OCI-M1 (cell line): ENCODE data around the gene KCNMB4.

Experiments
- DNase-seq: peaks from one replicate; lab custom pipeline; 2025; lab: John Stamatoyannopoulos, UW

KCNMB4 gene

DNA sequence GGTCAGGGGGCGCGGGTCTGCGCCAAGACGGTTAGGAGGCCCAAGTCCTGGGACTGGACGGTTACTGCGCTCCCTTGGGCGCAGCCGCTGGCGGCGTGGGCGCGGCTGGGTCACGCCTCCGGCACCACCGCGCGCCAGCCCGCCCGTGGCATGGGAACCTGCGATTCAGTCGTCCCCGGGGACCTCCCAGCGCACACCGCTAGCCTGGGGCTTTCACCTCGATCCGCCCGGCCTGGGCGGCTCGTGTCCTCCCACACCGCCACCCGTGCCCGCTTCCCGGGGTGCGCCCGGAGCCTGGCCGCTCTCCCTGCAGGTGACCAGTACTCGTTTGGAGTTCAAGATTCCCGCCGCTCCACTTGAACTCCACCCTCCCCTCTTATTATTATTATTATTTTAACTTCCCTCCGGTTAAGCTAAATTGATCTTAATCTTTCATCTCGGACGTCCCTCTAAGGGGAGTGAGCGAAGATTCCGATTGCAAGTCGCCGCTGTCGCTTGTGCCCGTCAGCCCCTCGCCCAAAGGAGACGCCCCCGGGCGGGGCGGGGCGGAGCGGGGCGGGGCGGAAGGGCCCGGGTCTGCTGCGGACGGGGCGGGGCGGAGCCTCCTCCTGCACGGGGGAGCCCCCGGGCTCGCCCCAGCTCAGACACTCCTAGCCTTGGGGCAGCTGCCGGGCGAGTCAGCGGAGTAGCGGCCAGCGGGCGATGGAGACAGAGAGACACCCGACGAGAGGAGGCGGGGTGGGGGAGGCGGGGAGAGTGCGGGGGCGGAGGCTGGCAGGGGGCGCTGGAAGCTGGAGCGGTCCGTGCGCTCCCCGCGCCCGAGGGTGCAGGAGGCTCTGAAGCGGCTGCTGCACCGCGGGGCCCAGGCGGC, at the start of gene KCNMB4:
TSS of gene KCNMB4 (plus strand) at position 643 of the 871 bp plus-strand sequence. CDS start 445 bp downstream, outside the sequence.
- peak; percentile 56 for DNase-seq

DNA sequence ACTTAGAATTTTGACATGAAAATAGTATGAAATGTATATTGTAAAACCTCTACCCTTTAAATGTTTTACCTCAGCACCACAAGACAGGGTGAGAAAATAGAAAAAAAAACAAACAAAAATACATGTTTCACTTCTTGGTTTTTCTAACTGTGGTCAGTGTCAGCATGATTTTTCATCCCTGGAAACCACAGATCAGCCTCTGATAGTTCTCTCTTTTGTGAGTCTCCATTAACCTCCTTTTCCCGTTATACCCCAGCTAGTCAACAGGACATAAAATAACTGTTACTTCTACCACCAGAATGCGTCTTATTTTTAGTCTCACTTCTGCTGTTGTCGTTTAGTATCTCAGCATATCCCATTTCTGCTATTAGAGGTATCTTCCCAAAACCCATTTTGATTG, 48.3 kb upstream of the KCNMB4 start:
- DNase-seq = peak; percentile 81

GRCh38 chr12:70319605-70320004, 46.5 kb upstream of the KCNMB4 start:
- DNase-seq = no peak

GRCh38 chr12:70321191-70321590, 44.9 kb upstream of the KCNMB4 start:
- no peak for DNase-seq

DNA sequence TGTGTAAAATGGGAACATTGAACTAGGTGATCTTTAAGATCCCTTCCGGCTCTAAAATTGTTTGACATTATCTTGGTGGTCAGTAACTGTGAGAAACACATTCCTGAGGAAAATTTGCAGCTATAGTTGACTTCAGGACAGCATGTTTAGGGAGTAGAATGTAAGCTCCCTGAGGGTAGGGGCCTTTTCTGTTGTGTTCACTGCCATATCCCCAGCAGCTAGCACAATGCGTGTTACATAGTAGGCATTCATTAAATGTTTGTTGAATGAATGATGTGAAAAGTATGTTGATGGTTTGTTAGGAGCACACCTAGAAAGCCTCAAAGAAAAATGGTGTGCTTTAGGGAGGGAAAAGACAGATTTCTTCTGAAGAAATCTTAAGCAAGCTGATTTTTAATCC, 38.5 kb upstream of the KCNMB4 start:
- DNase-seq = no peak

DNA sequence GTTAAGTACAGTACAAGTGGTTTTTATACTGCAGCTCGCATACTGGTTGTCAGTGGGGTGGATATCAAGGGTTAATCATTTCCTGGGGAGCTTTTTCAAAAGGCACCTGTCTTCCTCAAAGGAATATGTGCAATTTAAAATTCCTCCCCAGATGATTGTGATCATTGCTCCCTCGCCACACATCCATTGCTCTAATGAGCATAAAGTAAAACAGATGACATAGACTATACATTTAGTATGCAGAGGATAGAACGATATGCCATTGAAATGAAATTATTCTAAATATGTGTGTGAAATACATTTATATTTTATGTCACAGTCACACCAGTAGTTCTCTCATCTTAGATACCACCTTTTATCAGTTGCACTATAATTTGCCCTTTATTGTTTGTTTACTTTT, 36.4 kb upstream of the KCNMB4 start:
- DNase-seq = no peak

DNA sequence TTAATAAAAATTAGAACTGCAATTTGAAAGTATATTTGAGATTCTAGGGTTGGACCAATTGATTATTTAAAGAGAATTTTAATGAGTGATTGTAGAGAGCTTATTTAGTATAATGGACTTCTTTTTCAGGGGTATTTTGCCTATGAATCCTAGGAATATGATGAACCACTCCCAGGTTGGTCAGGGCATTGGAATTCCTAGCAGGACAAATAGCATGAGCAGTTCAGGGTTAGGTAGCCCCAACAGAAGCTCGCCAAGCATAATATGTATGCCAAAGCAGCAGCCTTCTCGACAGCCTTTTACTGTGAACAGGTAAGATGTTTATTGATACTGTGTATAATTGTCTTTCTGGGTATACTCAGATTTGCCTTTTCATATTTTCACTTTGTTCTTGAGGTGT, 35.9 kb upstream of the KCNMB4 start:
- no peak for DNase-seq

DNA sequence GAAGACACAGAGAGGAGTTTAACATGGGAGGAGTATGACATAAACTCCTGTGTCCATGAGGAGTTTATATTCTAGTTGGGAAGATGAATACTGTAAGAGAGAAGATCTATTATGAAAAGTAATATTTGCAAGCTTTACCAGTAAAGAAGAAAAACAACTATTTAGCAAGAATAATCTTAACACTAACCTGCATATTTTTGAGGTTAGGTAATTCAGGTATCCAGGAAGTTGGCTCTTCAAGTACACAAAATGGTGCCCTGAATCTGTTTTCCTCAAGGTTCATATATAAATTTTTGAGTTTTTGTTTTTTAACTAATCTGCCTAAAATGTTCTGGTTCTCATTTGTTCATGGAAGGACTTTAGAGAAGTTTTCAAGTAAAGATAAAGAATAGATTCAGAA, 33.9 kb upstream of the KCNMB4 start:
- no peak for DNase-seq

- no peak for DNase-seq
Measured at GRCh38 chr12:70334742-70335141, 31.3 kb upstream of the KCNMB4 start.

GRCh38 chr12:70338531-70338930, 27.6 kb upstream of the KCNMB4 start:
- no peak for DNase-seq

DNA sequence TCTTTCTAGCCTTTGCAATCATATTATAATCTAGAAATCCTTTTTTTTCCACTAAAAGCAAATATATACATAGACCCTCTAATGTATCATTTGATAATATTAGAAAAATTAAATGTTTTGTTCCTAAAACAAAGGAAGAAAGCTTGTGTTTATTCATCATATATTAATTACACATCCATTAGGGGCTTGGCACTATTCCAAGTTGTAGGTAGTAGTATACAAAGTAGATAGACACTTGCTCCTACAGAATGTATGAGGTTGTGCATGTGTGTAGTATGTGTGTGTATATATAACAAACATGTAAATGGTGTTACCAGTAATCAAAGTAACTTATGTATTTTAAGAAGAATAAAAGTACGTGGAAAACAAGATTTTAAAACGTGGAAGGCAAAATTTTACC, 15.0 kb upstream of the KCNMB4 start:
- no peak for DNase-seq

GRCh38 chr12:70353780-70354660, 12.1 kb upstream of the KCNMB4 start:
- peak; percentile 15 for DNase-seq

- no peak for DNase-seq
Measured at GRCh38 chr12:70354787-70355186, 11.3 kb upstream of the KCNMB4 start.

- no peak for DNase-seq
Measured at GRCh38 chr12:70355972-70356371, 10.1 kb upstream of the KCNMB4 start.

- peak; percentile 9 for DNase-seq
Measured at GRCh38 chr12:70359458-70360197, 6.5 kb upstream of the KCNMB4 start.

GRCh38 chr12:70360218-70360617, 5.9 kb upstream of the KCNMB4 start:
- DNase-seq = no peak

DNA sequence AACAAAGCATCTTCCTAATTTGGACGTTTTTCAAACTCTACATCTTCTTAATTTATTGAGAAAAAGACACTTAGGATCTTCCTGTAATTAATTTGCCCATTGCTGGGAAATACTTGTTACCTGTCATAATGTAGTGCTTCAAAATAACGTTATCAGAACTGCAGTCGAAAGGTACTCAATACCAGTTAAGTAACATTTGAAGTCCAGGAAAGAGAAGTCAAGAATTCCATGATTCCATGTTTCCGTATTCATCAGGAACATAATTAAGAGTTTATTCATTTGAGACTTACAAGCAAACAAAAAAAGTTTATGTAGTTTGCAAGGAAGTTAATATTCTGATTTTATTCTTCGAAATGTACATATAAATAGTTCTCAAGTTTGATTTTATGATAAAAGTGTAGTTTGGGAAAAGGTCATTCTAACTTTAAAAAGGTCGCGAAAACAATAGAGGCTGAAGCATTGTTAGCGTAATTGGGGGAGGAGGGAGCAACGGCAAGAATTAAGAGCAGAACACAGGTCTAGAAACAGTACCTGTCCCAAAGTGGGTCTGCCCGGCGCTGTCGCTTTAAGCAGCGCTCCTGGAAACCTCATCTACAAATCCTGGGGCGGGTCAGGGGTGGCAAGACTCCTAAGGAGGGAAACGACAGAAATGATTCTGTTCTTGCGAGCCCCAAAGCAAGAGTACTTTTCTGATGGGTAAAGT, 1.2 kb upstream of the KCNMB4 start:
- no peak for DNase-seq

GRCh38 chr12:70365398-70365647, 767 bp upstream of the KCNMB4 start:
- no peak for DNase-seq

DNA sequence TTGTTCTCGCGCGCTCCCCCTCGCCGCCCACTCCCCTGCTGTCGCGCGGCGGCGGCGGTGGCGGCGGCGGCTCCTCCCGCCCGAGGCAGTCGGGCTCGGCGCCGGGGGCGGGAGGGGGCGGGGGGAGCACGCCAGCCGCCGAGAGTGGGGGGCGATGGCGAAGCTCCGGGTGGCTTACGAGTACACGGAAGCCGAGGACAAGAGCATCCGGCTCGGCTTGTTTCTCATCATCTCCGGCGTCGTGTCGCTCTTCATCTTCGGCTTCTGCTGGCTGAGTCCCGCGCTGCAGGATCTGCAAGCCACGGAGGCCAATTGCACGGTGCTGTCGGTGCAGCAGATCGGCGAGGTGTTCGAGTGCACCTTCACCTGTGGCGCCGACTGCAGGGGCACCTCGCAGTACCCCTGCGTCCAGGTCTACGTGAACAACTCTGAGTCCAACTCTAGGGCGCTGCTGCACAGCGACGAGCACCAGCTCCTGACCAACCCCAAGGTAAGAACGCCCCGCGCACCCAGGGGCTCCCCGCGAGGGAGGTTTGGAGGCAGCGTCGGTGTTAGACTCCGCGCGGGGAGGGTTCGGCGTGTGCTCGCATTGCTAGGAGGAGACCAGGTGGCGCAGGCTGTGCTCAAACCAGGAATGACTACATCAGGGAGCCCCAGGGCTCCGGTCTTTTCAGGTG, 629 bp downstream of the KCNMB4 start:
- no peak for DNase-seq

DNA sequence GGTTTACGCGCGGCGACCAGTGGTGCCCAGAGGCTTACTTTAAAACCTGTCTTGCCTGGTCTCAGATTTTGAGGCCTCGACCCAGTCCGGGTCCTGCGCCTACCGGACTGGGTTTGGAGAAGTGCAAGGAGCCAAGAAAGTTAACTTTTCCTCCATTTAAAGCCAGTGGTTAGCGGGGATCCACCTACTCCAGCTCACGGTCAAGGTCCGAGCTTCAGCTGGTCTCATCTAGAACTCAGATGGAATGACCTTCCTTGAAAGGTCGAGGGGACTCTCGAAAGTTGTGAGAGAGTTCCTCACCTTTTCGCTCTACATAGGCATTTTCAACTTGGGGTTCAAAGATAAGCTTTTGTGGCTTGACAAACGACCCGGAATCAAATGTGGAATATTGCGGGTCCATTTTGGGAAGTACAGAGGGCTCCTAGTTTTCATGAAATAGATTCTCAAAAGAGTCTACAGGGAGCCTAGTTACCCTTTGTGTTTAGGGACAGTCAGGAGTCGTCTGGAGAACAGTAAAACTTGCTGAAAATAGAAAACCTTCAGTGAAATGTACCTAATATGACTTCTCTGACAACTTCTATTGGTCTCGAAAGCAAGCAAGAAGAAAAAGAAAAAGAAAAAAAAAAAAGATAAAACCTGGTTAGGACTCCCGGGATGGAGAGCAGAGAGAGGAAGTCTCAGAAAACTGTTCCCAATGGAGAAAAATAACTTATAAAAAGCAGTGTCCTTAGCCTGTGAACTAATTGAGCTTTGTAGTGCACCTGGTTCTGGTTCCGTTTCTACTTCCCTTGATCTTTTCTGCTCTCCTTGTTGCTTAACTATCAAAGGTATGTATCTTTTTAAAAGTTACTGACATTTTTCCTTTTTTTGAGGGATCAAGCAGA, 1.4 kb downstream of the KCNMB4 start:
- DNase-seq = peak; percentile 57
